NCI-H446 (cell line): ENCODE results near the gene DKK1.
"Not testable (repeated sequence)": the region's sequence is repeated elsewhere in the genome, so short reads cannot be mapped to it uniquely, and the experiment has no call there.

Experiments used
- DNase-seq, 2 experiments: peaks; one replicate each; lab custom pipeline; 2025; lab: John Stamatoyannopoulos, UW

The DKK1 gene

DNA sequence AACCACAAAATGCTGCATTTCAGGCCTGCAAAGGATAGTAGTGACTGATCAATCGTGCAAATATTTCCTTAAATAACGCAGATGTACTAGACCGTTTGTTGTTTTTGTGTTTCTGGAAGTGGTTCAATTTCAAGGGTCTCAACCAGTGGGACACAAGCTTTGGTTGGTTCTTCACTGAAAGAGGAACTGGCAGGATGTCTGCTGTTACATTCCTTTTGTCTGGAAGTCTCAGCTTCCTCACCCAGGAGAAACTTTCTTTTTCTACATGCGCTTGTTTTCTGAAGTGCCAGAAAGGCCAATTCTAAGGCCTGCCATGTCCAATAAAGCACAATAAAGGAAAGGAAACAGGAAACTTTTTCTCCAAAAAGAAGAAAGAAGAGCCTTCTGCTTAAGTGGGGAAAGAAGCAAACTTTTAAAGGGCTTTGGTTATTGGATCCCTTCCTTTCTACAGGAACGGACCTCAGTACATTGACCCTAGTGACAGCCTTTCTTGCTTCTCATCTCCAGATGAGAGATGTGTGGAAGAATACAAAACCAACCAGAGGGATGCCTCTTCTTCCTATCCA lies 4.1 kb downstream of the DKK1 start:
- DNase-seq, result no peak

DNA sequence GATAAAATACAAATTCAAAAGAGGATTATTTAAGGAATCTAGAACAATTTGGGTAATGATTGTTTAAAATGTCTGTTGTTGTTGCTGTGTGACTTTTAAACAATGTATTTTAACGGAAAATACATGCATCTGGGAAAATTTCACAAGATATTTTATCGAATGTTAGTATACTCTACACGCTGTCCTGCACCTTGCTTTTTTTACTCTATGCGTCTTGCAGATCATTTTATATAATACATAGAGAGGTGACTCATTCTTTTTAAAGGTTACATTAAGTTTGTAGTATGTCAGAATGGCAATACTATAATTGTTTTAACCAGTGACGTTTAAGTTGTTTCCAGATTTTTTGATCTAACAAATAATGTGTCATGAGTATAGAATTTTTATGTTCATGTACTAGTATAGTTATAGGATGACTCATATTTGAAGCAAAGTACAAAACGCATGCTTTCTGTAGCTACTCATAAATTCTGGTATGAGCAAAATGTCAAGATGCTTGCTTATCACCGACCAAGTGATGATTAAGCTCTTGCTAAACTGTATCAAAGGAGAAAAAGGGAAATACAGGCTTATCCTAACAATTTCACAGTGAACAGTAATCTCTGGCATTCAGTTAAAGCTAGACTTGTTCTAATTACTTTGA lies 4.9 kb downstream of the DKK1 start:
- DNase-seq, result no peak

DNA sequence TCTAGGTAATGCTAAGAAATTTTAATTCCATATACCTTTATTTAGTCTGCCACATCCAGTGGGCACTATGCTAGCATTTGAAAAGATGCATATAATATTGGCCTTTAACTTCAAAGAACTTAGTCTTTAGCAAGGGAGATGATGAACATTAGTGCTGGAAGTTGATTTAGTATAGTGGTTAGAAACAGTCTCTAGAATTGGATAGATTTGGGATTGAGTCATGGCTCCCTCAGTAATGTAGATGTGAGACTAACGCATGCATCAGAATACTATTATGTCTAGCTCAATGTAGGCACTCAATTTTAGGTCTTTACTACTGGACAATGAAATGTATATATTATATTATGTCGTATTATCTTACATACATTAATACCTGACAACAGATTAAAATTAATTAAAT lies 5.8 kb downstream of the DKK1 start:
- no peak for DNase-seq

DNA sequence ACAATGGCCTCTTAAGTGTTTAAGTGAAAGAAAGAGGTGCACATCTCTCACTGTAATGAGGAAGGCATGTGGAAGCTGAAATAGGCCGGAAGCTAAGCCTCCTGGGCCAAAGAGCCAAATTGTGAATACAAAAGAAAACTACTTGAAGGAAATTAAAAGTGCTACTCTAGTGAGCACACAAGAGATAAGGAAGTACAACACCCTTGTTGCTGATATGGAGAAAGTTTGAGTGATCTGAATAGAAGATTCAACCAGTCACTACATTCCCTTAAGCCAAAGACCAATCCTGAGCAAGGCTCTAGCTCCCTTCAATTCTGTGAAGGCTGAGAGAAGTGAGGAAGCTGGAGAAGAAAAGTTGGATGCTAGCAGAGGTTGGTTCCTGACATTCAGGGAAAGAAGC lies 8.2 kb downstream of the DKK1 start:
- DNase-seq, result no peak

DNA sequence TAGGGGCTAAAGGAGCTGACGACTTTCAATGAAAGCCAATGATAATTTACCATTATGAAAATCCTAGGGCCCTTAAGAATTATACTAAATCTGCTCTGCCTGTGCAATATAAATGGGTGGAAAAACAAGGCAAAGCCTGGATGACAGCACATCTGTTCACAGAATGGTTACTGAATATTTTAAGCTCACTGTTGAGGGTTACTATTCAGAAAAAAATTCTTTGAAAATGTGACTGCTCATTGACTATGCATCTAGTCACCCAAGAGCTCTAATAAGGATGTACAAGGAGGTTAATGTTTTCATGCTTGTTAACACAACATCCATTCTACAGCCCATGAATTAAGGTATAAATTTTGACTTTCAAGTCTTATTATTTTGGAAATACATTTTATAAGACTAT lies 8.9 kb downstream of the DKK1 start:
- DNase-seq, result no peak

DNA sequence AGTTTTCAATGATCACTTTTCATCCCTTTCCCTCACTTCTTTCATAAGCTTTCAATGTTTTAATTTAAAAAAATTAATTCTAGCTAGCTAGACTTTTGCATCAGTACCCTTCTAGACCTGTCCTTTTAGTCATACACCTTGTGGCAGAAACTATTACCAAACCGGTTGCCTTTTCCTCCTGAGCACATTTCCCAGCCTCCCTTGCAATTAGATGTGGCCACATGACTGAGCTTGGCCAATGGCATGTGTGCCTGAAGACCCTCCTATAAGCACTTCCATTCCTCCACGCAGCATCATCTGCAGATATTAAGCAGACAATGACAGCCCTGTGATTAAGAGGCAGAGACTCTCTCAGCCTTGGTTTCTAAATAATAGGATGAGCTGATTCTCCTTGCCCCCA lies 12.3 kb downstream of the DKK1 start:
- no peak for DNase-seq

DNA sequence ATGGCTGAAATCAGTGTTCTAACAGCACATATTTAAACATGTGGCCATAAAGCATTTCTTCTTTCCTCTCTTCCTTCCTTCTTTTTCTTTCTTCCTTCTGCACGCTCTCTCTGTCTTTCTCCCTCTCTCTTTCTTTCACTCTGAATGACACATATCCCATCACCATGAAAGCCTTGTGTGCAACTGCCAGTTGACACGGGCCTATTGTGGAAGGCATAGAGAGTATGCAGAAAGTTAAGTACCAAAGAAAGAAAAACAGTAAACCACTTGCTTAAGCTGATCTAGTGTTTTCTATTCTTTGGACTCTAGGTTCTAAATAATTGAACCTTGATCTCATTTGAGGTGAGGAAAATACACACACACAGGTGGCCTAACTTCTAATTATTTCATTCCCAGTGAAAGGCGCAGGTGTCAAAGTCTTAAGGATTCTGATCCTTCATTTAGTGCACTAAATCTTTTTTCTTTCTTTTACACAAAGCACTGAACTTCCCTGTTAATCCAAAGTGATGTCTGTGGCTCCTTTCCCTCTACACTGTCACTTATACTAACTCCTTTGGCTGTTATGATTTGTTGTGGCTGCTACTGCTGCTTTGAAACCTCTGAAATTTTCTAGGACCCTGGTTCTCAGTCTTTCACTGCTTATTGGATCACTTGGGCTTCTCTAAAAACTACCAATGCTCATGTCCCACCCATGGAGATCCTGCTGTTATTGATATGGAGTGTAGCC lies 17.7 kb downstream of the DKK1 start:
- DNase-seq, result no peak

DNA sequence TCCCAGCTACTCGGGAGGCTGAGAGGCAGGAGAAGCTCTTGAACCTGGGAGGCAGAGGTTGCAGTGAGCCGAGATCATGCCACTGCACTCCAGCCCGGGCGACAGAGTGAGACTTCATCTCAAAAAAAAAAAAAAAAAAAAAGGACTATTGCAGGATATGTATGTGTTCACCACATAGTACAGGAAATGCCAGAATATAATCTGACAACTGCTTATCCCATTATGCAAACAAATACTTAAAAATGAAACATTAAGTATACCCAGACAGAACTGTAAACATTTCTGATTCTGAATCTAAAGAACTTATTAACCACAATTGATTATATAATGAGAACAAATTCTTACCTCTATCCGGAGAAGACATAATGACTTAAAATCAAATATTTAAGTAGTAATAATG lies 18.7 kb downstream of the DKK1 start:
- DNase-seq, result no peak

DNA sequence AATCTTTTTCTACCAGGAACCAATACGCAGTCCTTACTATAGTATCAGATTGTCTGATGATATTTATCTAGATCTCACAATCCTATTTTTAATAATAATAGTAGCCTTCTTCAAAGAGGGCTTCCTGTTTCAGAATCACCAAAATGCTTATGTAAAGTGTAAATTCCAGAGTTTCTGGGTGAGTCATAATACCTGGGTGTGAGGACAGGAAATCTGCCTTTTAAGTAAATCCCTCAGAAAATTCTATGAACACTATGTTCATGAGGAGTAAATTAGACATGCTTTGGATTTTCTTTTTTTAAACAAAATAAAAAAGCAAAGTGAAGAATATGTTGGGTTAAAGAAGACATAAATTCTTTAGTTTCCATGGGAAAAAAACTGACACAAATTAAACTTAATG lies 20.5 kb downstream of the DKK1 start:
- DNase-seq, result no peak

DNA sequence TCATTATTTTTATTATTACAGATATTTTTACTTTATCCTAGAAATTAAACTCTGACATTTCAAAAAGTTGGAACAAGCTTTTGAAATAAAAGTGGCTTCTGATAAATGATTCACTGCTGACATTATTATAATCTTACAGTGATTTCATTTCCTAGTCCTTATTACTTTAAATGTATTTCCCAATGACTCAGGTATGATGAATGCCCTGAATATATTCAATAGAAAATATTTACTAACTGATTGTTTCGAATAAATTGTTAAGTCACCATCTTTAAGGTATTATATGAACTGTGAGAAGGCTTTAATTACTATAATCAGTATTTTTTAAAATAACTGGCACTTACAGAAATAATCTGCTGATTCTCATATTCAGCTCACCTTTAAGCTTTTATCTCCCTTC lies 21.6 kb downstream of the DKK1 start:
- DNase-seq, result no peak

DNA sequence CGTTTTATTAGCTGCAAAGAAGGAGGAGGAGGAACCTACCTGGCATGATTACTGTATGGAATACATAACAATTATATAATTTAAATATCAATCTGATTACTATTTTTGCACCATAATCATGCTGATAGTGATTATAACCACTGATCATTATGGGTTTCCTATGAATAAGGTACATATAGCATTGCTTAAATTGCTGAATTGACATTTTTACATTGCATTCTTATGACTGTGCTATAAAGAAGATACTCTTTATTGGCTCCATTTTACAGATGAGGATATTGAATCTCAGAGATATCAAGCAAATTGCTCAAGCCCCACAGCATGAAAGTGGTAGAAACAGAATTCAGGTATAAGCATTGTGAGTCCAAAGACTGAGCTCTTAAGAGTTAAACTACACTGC lies 23.1 kb downstream of the DKK1 start:
- no peak for DNase-seq

DNA sequence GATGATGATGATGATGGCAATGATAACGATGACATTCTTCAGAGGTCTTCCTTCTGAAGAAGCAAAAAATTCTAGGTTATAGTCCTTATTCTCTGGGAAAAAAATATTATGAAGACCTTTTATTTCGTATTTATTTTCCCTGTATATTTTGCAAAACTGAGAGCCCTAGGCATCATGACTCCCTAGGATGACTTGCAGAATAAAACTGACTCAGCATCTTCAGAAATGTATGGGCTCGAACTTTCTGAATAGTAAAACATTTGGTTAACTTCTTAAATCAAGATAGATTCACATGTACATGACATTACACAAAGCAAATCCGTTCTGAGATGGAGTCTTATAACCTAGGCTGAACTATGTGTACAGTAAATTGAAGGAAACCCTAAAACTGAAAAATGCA lies 29.4 kb downstream of the DKK1 start:
- DNase-seq, result no peak

DNA sequence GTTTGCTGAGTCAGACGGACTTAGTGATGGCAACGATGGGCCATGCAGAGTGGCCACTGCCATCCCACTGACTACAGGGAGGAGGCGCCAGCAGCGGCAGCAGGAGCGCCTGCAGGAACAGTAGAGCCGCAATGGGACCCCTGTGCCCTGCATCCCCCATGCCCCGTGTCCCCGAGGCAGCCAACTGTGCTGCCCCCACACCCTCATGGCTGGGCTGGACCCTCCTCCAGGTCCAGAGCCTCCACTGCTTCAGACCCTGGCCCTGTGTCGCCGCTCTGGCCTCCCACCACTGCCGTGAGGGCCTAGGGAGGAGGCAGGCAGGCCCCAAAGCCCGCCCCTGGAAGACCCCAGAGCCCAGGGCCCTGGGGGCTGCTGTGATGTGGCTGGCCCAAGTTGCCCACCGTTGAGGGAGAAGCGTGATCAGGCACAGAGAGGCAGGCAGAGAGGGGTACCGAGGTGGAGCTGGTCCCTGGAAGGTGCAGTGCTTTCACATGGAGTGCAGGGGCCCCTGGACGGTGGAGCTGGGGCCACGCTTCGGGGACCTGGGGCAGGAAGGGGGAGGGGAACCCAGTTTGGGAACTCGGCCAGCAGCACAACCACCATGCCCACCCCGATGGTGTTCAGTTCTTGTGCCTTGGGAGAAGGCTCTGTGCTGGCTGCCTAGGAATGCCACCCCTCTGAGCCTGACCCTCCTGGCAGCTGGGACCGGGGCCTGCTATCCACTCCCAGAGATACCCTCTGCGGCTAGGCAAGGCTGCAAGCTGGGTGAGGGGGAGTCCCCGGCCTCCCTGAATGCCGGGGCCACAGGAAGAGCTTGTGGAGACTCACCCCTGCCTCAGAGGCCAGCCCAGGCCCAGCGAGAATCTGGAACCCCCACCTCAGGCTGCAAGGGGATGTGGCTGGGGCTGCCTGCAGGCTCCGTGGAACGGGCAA lies 32.6 kb downstream of the DKK1 start:
- DNase-seq, result no peak

DNA sequence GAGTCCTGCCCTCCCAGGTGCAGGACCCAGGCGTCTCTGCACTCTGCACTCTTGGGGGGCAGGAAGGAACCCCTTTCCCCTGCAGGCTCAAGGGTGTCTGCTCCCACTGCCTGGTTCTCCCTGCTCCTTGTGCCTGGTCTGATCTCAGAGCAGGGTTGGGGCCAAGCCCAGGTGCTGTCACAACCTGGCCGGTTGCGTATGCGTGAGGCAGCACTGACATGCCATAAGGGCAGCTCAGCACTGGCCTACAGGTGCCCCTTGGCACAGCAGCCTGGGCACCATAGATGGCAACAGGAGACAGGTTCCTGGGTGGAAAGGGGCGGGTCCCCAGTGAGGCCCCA lies 33.2 kb downstream of the DKK1 start:
- DNase-seq, result no peak

DNA sequence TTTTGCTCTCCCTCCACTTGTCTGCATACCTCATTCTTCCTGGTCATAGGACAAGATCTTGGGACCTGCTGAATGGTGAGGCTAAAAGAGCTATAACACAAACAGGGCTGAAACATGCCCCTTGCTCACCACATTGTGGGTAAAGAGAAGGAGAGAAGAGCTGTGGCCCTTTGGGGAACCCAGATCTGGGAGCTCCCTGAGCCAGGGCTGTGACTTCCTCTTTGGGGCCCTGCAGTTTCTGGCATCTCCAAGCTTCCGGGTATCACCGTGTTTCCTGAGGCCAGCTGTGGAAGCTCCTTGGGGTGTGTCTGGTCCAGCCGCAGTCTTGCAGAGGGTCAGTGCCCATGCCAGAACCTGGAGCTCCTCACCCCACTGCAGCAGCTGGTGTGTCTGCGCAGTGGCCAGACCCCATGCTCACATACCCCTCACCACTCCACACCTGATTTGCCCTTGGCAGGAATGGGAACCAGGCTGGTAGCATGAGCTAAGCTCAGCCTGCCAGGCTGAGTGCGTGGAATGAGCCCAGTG lies 34.0 kb downstream of the DKK1 start:
- no peak for DNase-seq

DNA sequence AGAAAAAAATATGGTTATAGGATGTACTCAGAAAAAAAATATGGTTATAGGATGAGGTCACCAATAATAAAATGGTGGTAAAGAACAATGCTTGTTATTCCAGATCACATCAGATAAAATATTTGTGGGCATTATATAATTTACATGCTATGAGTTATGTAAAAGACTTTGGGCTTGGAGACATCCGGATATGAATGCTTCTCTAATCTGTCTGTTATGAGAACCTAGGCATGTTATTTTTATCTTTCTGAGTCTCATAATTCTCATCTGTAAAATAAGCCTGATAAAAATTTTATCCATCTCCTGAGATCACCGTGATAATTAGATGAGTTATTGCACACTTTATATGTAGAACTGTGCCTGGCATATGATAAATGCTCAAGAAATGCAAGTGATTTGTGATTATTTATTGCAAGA lies 37.8 kb downstream of the DKK1 start:
- no peak for DNase-seq

DNA sequence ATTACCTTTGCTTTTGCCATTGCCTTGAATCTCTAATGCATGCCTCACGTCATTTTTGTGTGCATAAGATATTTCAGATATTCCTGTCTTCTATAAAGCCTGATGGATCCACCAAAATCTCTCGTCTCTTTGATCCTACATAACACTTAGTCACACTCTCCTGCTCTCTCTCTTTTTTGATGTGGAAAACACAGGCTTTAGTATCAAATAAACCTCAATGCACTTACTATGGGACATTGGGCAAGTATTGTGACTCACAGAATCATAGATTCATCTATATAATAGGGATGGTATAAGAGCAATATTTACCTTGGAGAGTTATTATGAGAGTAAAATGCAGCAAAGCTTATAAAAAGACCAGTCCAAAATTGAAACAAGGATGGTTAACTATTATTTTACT lies 39.1 kb downstream of the DKK1 start:
- DNase-seq, result no peak

DNA sequence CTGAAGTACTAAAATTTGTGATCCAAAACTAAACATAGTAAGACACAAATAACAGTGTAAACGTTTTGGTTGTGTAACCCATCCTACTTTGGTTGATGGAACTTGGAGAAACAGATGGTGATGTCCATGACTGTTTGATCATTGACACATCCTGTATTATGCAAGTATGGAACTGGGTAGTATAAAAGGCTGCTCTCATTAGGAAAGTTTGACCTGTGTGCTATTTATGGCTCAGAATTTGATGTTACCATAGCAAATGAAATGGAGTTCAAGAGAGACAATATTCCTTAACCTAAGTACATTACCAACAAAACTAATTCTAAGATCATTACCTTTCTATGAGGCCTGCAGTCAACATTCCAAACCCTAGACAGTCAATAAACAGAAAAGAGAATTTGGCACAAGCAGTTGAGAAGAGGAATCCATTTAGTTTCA lies 39.9 kb downstream of the DKK1 start:
- DNase-seq, result no peak

DNA sequence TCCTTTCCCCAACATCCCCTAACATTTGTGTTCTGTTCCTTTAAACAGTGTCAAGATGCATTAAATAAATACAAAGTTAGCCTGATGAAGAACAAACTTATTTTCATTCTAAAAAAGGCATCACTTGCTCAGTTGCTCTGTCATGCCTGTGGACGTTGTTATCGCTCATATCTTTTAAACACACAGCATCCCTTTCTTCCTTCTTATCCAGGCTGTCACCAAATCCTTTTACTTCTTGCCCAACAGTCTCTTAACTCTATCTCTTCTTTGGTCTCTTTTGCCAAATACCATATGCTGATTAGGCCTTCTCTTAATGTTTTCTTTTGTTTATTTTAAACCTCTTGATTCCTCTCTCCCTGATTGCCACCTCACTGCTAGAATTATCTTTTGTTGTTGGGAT lies 43.9 kb downstream of the DKK1 start:
- no peak for DNase-seq

DNA sequence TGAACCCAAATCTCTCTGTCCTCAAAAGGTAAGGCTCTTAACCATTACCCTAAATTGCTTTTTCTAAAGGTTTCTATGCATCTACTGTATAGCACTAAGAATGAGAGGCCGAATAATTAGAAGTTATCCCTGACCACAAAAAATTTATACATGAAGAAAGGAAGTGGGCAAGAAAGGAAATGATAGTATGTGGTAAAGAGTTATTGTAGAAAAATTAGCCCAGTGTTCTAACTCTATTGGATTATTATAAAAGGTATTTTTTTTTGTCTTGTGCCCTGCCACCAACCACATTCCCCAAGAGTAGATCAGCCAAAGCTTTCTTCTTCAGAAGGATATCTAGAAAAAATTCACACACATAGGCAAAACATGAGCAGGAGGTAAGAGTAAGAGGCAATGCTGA lies 45.4 kb downstream of the DKK1 start:
- DNase-seq, result no peak

DNA sequence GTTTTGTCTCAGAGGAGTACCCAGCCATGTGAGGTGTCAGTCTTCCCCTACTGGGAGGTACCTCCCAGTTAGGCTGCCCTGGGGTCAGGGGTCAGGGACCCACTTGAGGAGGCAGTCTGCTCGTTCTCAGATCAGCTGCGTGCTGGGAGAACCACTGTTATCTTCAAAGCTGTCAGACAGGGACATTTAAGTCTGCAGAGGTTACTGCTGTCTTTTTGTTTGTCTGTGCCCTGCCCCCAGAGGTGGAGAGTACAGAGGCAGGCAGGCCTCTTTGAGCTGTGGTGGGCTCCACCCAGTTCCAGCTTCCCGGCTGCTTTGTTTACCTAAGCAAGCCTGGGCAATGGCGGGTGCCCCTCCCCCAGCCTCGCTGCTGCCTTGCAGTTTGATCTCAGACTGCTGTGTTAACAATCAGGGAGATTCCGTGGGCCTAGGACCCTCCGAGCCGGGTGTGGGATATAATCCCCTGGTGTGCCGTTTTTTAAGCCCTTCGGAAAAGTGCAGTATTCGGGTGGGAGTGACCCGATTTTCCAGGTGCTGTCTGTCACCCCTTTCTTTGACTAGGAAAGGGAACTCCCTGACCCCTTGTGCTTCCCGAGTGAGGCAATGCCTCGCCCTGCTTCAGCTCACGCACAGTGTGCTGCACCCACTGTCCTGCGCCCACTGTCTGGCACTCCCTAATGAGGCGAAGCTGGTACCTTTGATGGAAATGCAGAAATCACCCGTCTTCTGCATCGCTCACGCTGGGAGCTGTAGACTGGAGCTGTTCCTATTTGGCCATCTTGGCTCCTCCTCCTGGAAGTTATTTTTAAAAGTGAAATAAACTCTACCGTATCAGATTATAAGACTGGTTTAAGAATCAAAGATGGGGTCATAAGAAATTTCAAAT lies 51.7 kb downstream of the DKK1 start:
- not testable (repeated sequence) for DNase-seq
